ENCODE measurements around the gene NDFIP1.

Gene NDFIP1

GRCh38 chr5:142063878-142064331 is 44.7 kb upstream of the NDFIP1 start:
- no peaks in the 10 kb centered on the region for H3K27me3 ChIP-seq (ENCODE audit: insufficient read depth, low read length, poor library complexity)
- H3K4me3 ChIP-seq (ENCODE audit: low read depth in 1 of 2, low read length in 2 of 2) = no peak overlapping the region
- no peaks in the 10 kb centered on the region; the same call in 1 of the 2 replicates for H4K20me1 ChIP-seq (ENCODE audit: insufficient read depth, low read length)
- no peak overlapping the region for H2AFZ ChIP-seq (ENCODE audit: low read depth, low read length)
- DNase-seq = no peak
- H3K27ac ChIP-seq (ENCODE audit: low read length) = no peak overlapping the region
- TF ChIP-seq CTCF (IDR thresholded peaks at IDR 0.05; ENCODE audit: borderline replicate concordance, extremely low read depth, low read length, poor library complexity, severe bottlenecking) (no peak), EZH2 (IDR thresholded peaks at IDR 0.05; ENCODE audit: borderline replicate concordance, low read depth, low read length, severe bottlenecking) (no peak)
- no peak overlapping the region for H3K4me2 ChIP-seq (ENCODE audit: insufficient read depth, low read length)
- peak; percentile 27; the same call in 1 of the 3 replicates for ATAC-seq (ENCODE audit: insufficient read depth, low read depth)
- H3K9me3 ChIP-seq (ENCODE audit: insufficient read depth, low read length, severe bottlenecking) = no peaks in the 10 kb centered on the region
- no peaks in the 10 kb centered on the region for H3K36me3 ChIP-seq (ENCODE audit: insufficient read depth, low read length)
- H3K9ac ChIP-seq (ENCODE audit: low read depth, low read length) = no peak overlapping the region
- H3K4me1 ChIP-seq (ENCODE audit: insufficient read depth, low read length) = no peaks in the 10 kb centered on the region
- H3K79me2 ChIP-seq (ENCODE audit: insufficient read depth, low read length) = no peaks in the 10 kb centered on the region

GRCh38 chr5:142065273-142065672 is 43.3 kb upstream of the NDFIP1 start:
- ATAC-seq (ENCODE audit: insufficient read depth, low read depth) = no peak
- no peak overlapping the region for H3K4me3 ChIP-seq (ENCODE audit: low read depth in 1 of 2, low read length in 2 of 2)
- H3K36me3 ChIP-seq (ENCODE audit: insufficient read depth, low read length) = no peaks in the 10 kb centered on the region
- H2AFZ ChIP-seq (ENCODE audit: low read depth, low read length) = no peak overlapping the region
- H3K9me3 ChIP-seq (ENCODE audit: insufficient read depth, low read length, severe bottlenecking) = no peaks in the 10 kb centered on the region
- no peak overlapping the region for H3K9ac ChIP-seq (ENCODE audit: low read depth, low read length)
- no peak overlapping the region for H3K4me2 ChIP-seq (ENCODE audit: insufficient read depth, low read length)
- H4K20me1 ChIP-seq (ENCODE audit: insufficient read depth, low read length) = no peaks in the 10 kb centered on the region; the same call in 1 of the 2 replicates
- H3K27me3 ChIP-seq (ENCODE audit: insufficient read depth, low read length, poor library complexity) = no peaks in the 10 kb centered on the region
- no peak for DNase-seq
- H3K79me2 ChIP-seq (ENCODE audit: insufficient read depth, low read length) = no peaks in the 10 kb centered on the region
- H3K4me1 ChIP-seq (ENCODE audit: insufficient read depth, low read length) = no peaks in the 10 kb centered on the region
- TF ChIP-seq EZH2 (IDR thresholded peaks at IDR 0.05; ENCODE audit: borderline replicate concordance, low read depth, low read length, severe bottlenecking) (no peak), CTCF (IDR thresholded peaks at IDR 0.05; ENCODE audit: borderline replicate concordance, extremely low read depth, low read length, poor library complexity, severe bottlenecking) (no peak)
- H3K27ac ChIP-seq (ENCODE audit: low read length) = no peak overlapping the region

GRCh38 chr5:142069606-142070399 is 38.8 kb upstream of the NDFIP1 start:
- Histone ChIP-seq H4K20me1 (ENCODE audit: insufficient read depth, low read length) (no peaks in the 10 kb centered on the region; the same call in 1 of the 2 replicates), H3K4me1 (ENCODE audit: insufficient read depth, low read length) (no peaks in the 10 kb centered on the region), H3K27me3 (ENCODE audit: insufficient read depth, low read length, poor library complexity) (peaks cover 5% of the 10 kb centered on the region), H3K9ac (ENCODE audit: low read depth, low read length) (no peak overlapping the region), H3K36me3 (ENCODE audit: insufficient read depth, low read length) (no peaks in the 10 kb centered on the region), H3K9me3 (ENCODE audit: insufficient read depth, low read length, severe bottlenecking) (no peaks in the 10 kb centered on the region), H3K79me2 (ENCODE audit: insufficient read depth, low read length) (no peaks in the 10 kb centered on the region), H3K27ac (ENCODE audit: low read length) (no peak overlapping the region), H3K4me3 (ENCODE audit: low read depth in 1 of 2, low read length in 2 of 2) (no peak overlapping the region), H2AFZ (ENCODE audit: low read depth, low read length) (no peak overlapping the region), H3K4me2 (ENCODE audit: insufficient read depth, low read length) (no peak overlapping the region)
- no peak for TF ChIP-seq CTCF (IDR thresholded peaks at IDR 0.05; ENCODE audit: borderline replicate concordance, extremely low read depth, low read length, poor library complexity, severe bottlenecking)
- no peak for TF ChIP-seq EZH2 (IDR thresholded peaks at IDR 0.05; ENCODE audit: borderline replicate concordance, low read depth, low read length, severe bottlenecking)
- ATAC-seq (ENCODE audit: insufficient read depth, low read depth) (no peak), DNase-seq (no peak)
